HepG2 (cell line): ENCODE results near the gene POLRMT. TPM values are rescaled to one million over a fixed set of nuclear protein-coding genes. Genes with fewer than 3 reads are reported as not detected.

Experiments used
- MIXL1 ChIP-seq: IDR thresholded peaks from 2 replicates; pipeline ENCODE4 v1.6.1; 2016
- PAF1 ChIP-seq: IDR thresholded peaks from 2 replicates; pipeline ENCODE4 v1.6.1; 2016; ENCODE audit warnings: missing genetic modification reagents, missing compliant biosample characterization
- ZNF232 ChIP-seq: sonication (generic); formaldehyde crosslinking; IDR thresholded peaks from 2 replicates; pipeline ENCODE4 v1.4.0; 2020; ENCODE audit warnings: missing genetic modification reagents, borderline replicate concordance
- ZNF34 ChIP-seq: sonication (generic); formaldehyde crosslinking; IDR thresholded peaks from 2 replicates; pipeline ENCODE4 v1.4.0; 2020; ENCODE audit warnings: mild to moderate bottlenecking, missing genetic modification reagents, borderline replicate concordance
- polyA plus RNA-seq, 8 experiments: library from polyadenylated mRNA; depleted of rRNA in 3 of 8; stranded (reverse) in 7 of 8; unstranded in 1 of 8; fragments of >200 nt; fragmentation: Illumina TruSeq in 4 of 8; extraction: Trizol in 4 of 8; gene quantifications; 2 replicates each; pipeline versions ENCODE4 v1.2.1 to v1.2.3, GENCODE V29; 2011 to 2016; ENCODE audit warnings: low read depth in 4 of 8, missing spikeins in 1 of 8, mixed read lengths in 1 of 8; ENCODE audit not compliant: insufficient read depth in 1 of 8
- total RNA-seq, 5 experiments: library from RNA; depleted of rRNA; stranded (reverse); fragments of >200 nt; fragmentation: Illumina TruSeq; extraction: Trizol; gene quantifications; 2 replicates each; pipeline ENCODE4 v1.2.3, GENCODE V29; 2016; ENCODE audit warnings: low read depth in 1 of 5
- TF ChIP-seq, protein P1 (sequence below): sonication (generic); formaldehyde crosslinking; IDR thresholded peaks from 2 replicates; pipeline ENCODE4 v1.5.0; 2020; ENCODE audit warnings: mild to moderate bottlenecking, missing genetic modification reagents, borderline replicate concordance
- TF ChIP-seq, protein P2 (sequence below): sonication (generic); formaldehyde crosslinking; IDR thresholded peaks from 2 replicates; pipeline ENCODE4 v1.4.0; 2020; ENCODE audit warnings: missing genetic modification reagents
- TF ChIP-seq, protein P3 (sequence below): sonication (generic); formaldehyde crosslinking; IDR thresholded peaks from 2 replicates; pipeline ENCODE4 v1.5.1; 2020; ENCODE audit warnings: mild to moderate bottlenecking, moderate library complexity, missing genetic modification reagents

POLRMT gene
- total and polyA plus RNA-seq, 2 of the 13 experiments (the other 11 are each of a cell fraction or from before 2014, with no cell fraction given), result 78.0 to 101 TPM

DNA sequence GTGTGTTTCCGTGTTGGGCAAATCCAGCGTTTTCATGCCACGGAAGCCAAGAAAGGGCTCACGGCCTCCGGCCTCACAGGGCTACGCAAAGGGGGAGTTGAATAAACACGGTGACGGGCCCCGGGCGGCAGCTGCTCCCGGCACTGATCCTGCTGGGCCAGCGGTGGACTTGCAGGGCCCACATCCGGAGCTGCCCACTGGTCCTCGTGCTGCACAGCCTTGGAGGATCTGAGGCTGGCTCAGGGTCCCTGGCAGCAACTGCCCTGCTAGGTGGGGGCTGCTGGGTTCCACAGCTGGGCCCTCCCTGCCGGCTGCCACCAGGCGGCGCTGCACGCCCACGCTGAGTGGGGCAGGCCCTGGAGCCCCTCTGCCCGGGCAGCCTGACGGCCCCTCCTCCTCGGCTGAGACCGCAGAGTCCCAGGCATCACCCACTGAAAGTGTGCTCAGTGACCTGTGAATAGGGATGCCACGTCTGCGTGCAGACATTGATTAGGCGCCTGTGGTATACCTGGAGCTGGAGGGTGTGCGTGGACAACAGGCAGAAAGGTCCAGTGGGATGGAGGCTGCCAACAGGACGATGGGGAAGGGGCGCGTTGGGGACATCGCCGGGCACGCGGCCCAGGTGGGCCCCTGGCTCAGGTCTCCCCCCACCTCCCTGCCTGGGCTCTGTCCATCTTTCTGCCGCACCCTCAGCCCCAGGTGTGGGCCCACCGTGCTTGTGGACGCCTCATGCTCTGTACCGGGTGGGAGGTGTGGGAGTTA is 48.9 kb downstream of the POLRMT start (continued):
- TF ChIP-seq, protein P1, sequence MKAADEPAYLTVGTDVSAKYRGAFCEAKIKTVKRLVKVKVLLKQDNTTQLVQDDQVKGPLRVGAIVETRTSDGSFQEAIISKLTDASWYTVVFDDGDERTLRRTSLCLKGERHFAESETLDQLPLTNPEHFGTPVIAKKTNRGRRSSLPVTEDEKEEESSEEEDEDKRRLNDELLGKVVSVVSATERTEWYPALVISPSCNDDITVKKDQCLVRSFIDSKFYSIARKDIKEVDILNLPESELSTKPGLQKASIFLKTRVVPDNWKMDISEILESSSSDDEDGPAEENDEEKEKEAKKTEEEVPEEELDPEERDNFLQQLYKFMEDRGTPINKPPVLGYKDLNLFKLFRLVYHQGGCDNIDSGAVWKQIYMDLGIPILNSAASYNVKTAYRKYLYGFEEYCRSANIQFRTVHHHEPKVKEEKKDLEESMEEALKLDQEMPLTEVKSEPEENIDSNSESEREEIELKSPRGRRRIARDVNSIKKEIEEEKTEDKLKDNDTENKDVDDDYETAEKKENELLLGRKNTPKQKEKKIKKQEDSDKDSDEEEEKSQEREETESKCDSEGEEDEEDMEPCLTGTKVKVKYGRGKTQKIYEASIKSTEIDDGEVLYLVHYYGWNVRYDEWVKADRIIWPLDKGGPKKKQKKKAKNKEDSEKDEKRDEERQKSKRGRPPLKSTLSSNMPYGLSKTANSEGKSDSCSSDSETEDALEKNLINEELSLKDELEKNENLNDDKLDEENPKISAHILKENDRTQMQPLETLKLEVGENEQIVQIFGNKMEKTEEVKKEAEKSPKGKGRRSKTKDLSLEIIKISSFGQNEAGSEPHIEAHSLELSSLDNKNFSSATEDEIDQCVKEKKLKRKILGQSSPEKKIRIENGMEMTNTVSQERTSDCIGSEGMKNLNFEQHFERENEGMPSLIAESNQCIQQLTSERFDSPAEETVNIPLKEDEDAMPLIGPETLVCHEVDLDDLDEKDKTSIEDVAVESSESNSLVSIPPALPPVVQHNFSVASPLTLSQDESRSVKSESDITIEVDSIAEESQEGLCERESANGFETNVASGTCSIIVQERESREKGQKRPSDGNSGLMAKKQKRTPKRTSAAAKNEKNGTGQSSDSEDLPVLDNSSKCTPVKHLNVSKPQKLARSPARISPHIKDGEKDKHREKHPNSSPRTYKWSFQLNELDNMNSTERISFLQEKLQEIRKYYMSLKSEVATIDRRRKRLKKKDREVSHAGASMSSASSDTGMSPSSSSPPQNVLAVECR, result peak; percentile 48; the same call in 1 of the 2 replicates
- TF ChIP-seq PAF1 (CRISPR knock-in tag) (peak; percentile 97), ZNF34 (CRISPR knock-in tag) (no peak), ZNF232 (peak; percentile 40; the same call in 1 of the 2 replicates), MIXL1 (CRISPR knock-in tag) (peak; percentile 21; the same call in 1 of the 2 replicates)
- TF ChIP-seq, protein P2, sequence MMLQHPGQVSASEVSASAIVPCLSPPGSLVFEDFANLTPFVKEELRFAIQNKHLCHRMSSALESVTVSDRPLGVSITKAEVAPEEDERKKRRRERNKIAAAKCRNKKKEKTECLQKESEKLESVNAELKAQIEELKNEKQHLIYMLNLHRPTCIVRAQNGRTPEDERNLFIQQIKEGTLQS (CRISPR knock-in tag), result 0 out of 2 replicates have a peak, but pooled peaks have one; percentile 24
- TF ChIP-seq, protein P3, sequence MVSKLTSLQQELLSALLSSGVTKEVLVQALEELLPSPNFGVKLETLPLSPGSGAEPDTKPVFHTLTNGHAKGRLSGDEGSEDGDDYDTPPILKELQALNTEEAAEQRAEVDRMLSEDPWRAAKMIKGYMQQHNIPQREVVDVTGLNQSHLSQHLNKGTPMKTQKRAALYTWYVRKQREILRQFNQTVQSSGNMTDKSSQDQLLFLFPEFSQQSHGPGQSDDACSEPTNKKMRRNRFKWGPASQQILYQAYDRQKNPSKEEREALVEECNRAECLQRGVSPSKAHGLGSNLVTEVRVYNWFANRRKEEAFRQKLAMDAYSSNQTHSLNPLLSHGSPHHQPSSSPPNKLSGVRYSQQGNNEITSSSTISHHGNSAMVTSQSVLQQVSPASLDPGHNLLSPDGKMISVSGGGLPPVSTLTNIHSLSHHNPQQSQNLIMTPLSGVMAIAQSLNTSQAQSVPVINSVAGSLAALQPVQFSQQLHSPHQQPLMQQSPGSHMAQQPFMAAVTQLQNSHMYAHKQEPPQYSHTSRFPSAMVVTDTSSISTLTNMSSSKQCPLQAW (CRISPR knock-in tag), result peak; percentile 89
